ENCODE data around the gene DCP1B. TPM values are rescaled to one million over a fixed set of nuclear protein-coding genes. Genes with fewer than 3 reads are reported as not detected.

Gene DCP1B
- total RNA-seq, 2 donors from 2014 or later: 18.3 to 35.4 TPM

DNA sequence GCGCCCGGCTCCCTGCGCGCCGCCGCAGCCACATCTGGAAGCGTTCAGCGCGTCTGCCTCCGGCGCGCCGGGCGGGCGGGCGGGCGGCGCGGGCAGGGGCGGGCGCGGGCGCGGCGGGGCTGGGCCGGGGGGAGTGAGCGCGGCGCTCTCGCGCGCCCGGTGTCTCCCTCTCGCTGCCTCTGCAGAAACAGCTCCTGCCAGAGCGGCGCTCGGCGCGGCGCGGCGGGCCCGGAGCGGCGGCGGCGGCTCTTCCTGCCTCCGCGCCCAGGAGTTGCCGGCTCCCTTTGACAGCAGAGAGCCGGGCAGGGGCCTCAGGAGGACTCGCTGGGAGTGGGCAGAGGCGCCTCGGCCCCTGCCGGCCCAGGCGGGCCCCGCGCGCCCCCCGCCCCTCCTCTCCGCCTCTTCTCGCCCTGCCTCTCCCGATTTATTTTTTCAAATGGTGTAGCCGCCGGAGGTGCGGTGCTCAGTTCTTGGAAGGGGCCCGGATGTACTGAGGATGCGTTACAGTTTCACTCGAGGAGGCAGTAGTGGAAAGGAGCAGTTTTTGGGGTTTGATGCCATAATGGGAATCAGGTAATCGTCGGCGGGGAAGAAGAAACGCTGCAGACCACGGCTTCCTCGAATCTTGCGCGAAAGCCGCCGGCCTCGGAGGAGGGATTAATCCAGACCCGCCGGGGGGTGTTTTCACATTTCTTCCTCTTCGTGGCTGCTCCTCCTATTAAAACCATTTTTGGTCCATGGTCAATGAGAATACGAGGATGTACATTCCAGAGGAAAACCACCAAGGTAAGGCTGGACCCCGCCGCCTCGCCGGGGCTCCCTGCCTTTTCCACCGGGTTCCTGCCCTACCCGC lies 48.8 kb upstream of the DCP1B start, which contains the start of gene CACNA1C:
TSS of gene CACNA1C (plus strand) at position 162 of the 853 bp plus-strand sequence. CDS start at position 738, 576 bp downstream.
- H3K27me3 Mint-ChIP-seq (ENCODE audit: insufficient read depth): peaks cover 73% of the 10 kb centered on the region
- H3K9me3 Mint-ChIP-seq: no peaks in the 10 kb centered on the region
- Histone ChIP-seq H3K4me1 (ENCODE audit: control insufficient read depth, insufficient read depth, low read length) (no peaks in the 10 kb centered on the region), H3K9ac (ENCODE audit: extremely low read depth, low read length, poor library complexity, severe bottlenecking) (no peak within 1 kb of the TSS), H3K36me3 (ENCODE audit: control insufficient read depth, insufficient read depth, low read length) (no peaks in the 10 kb centered on the region), H3K9me3 (ENCODE audit: control insufficient read depth, low read length) (no peaks in the 10 kb centered on the region), H3K4me3 (ENCODE audit: low read length) (peak within 1 kb of the TSS; percentile 87), H3K27ac (ENCODE audit: low read depth, low read length) (no peak within 1 kb of the TSS), H3K27me3 (ENCODE audit: control insufficient read depth, insufficient read depth, low read length, poor library complexity, severe bottlenecking) (peaks cover 74% of the 10 kb centered on the region)
- H3K4me1 Mint-ChIP-seq: peaks cover 20% of the 10 kb centered on the region
- peak; percentile 91 for DNase-seq
- peak within 1 kb of the TSS; percentile 55 for H3K27ac Mint-ChIP-seq
- 0 to 2% methylated on average over 21 to 90 of the region's 90 CpGs for WGBS, 2 experiments (ENCODE audit: insufficient coverage in 1 of 2, insufficient read length in 1 of 2)
- TF ChIP-seq, protein P1, sequence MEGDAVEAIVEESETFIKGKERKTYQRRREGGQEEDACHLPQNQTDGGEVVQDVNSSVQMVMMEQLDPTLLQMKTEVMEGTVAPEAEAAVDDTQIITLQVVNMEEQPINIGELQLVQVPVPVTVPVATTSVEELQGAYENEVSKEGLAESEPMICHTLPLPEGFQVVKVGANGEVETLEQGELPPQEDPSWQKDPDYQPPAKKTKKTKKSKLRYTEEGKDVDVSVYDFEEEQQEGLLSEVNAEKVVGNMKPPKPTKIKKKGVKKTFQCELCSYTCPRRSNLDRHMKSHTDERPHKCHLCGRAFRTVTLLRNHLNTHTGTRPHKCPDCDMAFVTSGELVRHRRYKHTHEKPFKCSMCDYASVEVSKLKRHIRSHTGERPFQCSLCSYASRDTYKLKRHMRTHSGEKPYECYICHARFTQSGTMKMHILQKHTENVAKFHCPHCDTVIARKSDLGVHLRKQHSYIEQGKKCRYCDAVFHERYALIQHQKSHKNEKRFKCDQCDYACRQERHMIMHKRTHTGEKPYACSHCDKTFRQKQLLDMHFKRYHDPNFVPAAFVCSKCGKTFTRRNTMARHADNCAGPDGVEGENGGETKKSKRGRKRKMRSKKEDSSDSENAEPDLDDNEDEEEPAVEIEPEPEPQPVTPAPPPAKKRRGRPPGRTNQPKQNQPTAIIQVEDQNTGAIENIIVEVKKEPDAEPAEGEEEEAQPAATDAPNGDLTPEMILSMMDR (conservative IDR thresholded peaks at IDR 0.05): peak; percentile 67
- H3K4me3 Mint-ChIP-seq: peak within 1 kb of the TSS; percentile 68
- no peaks in the 10 kb centered on the region for H3K36me3 Mint-ChIP-seq (ENCODE audit: low read depth)

DNA sequence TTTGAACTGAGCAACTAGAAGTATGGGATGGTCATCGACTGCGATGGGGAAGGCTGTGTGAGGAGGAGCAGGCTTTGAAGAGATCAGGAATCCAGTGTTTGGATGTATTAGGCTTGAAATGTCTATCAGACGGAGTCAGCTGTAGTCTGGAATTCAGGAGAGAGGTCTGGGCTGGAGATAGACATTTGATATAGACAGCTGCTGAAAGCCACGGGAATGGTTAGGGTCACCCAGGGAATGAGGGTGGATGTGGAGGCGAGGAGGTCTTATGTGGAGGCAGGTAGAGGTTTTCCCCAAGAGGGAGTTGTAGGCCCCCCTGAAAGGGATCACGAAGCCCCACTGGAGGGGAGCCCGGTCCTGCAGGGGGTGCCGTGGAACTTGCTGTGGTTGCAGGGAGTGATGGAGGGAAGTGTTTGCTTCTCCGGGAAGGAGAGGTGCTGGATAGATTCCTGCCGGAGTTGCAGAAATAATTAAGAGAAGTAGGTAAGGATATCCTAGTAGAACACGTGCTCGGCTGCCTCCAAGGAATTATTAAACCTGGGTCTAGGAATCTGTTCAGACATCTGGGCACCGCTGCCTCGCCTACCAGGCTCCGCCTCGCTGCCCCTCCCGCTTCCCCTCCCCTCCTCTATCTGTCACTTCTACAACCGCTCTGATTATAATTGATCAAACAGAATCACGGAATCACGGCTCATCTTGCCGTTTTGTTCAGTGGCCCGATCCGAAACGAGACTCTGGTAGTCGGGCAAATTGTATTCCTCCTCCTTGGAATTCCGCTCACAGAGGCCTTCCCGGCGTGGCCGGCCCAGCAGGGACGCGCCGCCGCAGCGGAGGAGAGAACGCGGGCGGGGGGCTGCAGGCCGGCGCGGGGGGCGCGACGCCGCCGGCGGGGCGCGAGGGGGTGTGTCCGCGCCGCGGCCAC lies 47.7 kb upstream of the DCP1B start:
- no peak overlapping the region for H3K9ac ChIP-seq (ENCODE audit: extremely low read depth, low read length, poor library complexity, severe bottlenecking)
- peaks cover 77% of the 10 kb centered on the region for H3K27me3 Mint-ChIP-seq (ENCODE audit: insufficient read depth)
- peak overlapping the region; percentile 74 for H3K4me3 ChIP-seq (ENCODE audit: low read length)
- H3K9me3 ChIP-seq (ENCODE audit: control insufficient read depth, low read length): no peaks in the 10 kb centered on the region
- H3K4me1 Mint-ChIP-seq: peaks cover 12% of the 10 kb centered on the region
- 13 to 29% methylated on average over 13 to 52 of the region's 52 CpGs for WGBS, 2 experiments (ENCODE audit: insufficient coverage in 1 of 2, insufficient read length in 1 of 2)
- peak overlapping the region; percentile 60 for H3K4me3 Mint-ChIP-seq
- TF ChIP-seq, protein P1 (conservative IDR thresholded peaks at IDR 0.05): no peak
- no peak overlapping the region for H3K27ac Mint-ChIP-seq
- no peaks in the 10 kb centered on the region for H3K36me3 Mint-ChIP-seq (ENCODE audit: low read depth)
- H3K36me3 ChIP-seq (ENCODE audit: control insufficient read depth, insufficient read depth, low read length): no peaks in the 10 kb centered on the region
- H3K27me3 ChIP-seq (ENCODE audit: control insufficient read depth, insufficient read depth, low read length, poor library complexity, severe bottlenecking): peaks cover 73% of the 10 kb centered on the region
- peak; percentile 79 for DNase-seq
- H3K9me3 Mint-ChIP-seq: no peaks in the 10 kb centered on the region
- H3K4me1 ChIP-seq (ENCODE audit: control insufficient read depth, insufficient read depth, low read length): no peaks in the 10 kb centered on the region
- no peak overlapping the region for H3K27ac ChIP-seq (ENCODE audit: low read depth, low read length)

All from endodermal cell (in vitro differentiated cells).